ENCODE results near the gene PICALM.

PICALM gene

DNA sequence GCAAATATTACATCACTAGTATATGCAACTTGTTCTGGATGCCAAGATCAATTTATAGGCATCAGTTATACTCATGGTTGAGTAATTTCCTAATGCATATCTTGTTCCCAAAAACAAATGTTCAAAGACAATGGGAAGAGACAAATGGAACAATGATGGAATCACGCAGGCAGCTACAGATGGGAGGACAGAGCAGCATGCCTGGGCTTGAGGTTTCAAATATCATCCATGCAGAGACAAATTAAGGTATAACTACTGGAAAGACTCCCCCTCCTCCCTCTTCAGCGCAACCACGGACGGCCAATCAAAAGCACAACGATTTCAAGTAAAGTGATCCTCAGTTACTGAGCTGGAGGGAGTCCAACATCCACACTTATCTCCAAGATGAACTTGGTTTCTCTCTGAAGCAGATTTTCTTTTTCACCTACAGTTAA is 106.9 kb downstream of the PICALM start:
- no peak for TF ChIP-seq FOXM1 (IDR thresholded peaks at IDR 0.05; ENCODE audit: borderline replicate concordance, low read depth)
- TF ChIP-seq TEAD4 (IDR thresholded peaks at IDR 0.05), result no peak
- no peak for TF ChIP-seq CREB1 (IDR thresholded peaks at IDR 0.05; ENCODE audit: low read depth)
- no peak for TF ChIP-seq NFIC (IDR thresholded peaks at IDR 0.05)
- TF ChIP-seq CEBPB (IDR thresholded peaks at IDR 0.05), result no peak
- TF ChIP-seq YY1 (IDR thresholded peaks at IDR 0.05; ENCODE audit: low read depth), result no peak
- TF ChIP-seq RAD21 (IDR thresholded peaks at IDR 0.05; ENCODE audit: low read depth), result no peak

DNA sequence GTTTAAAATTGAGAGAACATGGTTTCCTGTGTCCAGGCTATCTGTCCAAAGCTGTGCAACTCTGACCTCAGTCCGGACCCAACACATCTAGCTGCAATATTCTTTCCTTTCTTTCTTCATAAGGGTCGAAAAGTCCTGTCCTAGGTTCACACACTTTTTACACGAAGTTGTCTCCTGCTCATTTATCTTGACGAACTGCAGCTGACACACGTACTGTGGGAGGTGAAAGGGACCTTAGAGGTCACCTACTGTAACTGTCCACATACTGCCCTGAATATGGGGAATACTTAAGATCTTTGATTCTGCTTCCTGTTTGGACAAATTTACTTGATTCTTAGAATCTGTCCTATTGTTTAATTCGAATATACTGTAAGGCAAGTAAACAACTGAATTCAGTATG is 107.8 kb downstream of the PICALM start:
- TF ChIP-seq RAD21 (IDR thresholded peaks at IDR 0.05; ENCODE audit: low read depth), result no peak
- no peak for TF ChIP-seq TEAD4 (IDR thresholded peaks at IDR 0.05)
- TF ChIP-seq FOXM1 (IDR thresholded peaks at IDR 0.05; ENCODE audit: borderline replicate concordance, low read depth), result no peak
- TF ChIP-seq, protein P1, sequence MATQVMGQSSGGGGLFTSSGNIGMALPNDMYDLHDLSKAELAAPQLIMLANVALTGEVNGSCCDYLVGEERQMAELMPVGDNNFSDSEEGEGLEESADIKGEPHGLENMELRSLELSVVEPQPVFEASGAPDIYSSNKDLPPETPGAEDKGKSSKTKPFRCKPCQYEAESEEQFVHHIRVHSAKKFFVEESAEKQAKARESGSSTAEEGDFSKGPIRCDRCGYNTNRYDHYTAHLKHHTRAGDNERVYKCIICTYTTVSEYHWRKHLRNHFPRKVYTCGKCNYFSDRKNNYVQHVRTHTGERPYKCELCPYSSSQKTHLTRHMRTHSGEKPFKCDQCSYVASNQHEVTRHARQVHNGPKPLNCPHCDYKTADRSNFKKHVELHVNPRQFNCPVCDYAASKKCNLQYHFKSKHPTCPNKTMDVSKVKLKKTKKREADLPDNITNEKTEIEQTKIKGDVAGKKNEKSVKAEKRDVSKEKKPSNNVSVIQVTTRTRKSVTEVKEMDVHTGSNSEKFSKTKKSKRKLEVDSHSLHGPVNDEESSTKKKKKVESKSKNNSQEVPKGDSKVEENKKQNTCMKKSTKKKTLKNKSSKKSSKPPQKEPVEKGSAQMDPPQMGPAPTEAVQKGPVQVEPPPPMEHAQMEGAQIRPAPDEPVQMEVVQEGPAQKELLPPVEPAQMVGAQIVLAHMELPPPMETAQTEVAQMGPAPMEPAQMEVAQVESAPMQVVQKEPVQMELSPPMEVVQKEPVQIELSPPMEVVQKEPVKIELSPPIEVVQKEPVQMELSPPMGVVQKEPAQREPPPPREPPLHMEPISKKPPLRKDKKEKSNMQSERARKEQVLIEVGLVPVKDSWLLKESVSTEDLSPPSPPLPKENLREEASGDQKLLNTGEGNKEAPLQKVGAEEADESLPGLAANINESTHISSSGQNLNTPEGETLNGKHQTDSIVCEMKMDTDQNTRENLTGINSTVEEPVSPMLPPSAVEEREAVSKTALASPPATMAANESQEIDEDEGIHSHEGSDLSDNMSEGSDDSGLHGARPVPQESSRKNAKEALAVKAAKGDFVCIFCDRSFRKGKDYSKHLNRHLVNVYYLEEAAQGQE (IDR thresholded peaks at IDR 0.05; ENCODE audit: low read depth), result no peak
- TF ChIP-seq EP300 (IDR thresholded peaks at IDR 0.05; ENCODE audit: borderline replicate concordance), result no peak
- TF ChIP-seq NFIC (IDR thresholded peaks at IDR 0.05), result no peak
- no peak for TF ChIP-seq EGR1 (IDR thresholded peaks at IDR 0.05)
- TF ChIP-seq ZBTB7A (IDR thresholded peaks at IDR 0.05; ENCODE audit: low read depth), result no peak
- TF ChIP-seq, protein P2, sequence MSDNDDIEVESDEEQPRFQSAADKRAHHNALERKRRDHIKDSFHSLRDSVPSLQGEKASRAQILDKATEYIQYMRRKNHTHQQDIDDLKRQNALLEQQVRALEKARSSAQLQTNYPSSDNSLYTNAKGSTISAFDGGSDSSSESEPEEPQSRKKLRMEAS (IDR thresholded peaks at IDR 0.05), result no peak
- TF ChIP-seq TCF12 (IDR thresholded peaks at IDR 0.05; ENCODE audit: low read depth), result no peak
- no peak for TF ChIP-seq YY1 (IDR thresholded peaks at IDR 0.05; ENCODE audit: low read depth)
- TF ChIP-seq TAF1 (IDR thresholded peaks at IDR 0.05; ENCODE audit: low read depth), result no peak
- no peak for TF ChIP-seq CEBPB (IDR thresholded peaks at IDR 0.05)
- no peak for TF ChIP-seq CREB1 (IDR thresholded peaks at IDR 0.05; ENCODE audit: low read depth)
- TF ChIP-seq, protein P3, sequence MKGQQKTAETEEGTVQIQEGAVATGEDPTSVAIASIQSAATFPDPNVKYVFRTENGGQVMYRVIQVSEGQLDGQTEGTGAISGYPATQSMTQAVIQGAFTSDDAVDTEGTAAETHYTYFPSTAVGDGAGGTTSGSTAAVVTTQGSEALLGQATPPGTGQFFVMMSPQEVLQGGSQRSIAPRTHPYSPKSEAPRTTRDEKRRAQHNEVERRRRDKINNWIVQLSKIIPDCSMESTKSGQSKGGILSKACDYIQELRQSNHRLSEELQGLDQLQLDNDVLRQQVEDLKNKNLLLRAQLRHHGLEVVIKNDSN (IDR thresholded peaks at IDR 0.05), result no peak

DNA sequence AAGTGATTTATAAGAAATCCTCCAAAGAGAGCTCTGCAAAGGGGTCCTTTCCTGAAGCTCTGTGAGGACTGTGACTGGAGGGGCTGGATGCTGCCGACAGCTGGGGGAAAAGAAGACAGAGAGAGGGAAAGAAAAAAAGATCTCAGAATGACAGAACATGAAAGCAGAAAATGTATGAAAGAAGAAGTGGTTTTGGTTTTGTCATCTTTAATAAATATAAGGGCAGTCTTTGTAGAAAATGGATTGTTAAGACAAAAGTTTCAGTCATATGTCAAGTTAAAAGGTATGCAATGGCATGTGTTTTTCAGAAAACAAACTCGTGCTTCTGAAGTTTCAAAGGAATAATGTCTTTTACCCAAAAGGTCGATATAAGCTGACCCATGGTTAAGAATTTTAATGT is 108.2 kb downstream of the PICALM start:
- TF ChIP-seq TAF1 (IDR thresholded peaks at IDR 0.05; ENCODE audit: low read depth) (no peak), ZBTB7A (IDR thresholded peaks at IDR 0.05; ENCODE audit: low read depth) (no peak), CEBPB (IDR thresholded peaks at IDR 0.05) (no peak), EGR1 (IDR thresholded peaks at IDR 0.05) (no peak), FOXM1 (IDR thresholded peaks at IDR 0.05; ENCODE audit: borderline replicate concordance, low read depth) (no peak), EP300 (IDR thresholded peaks at IDR 0.05; ENCODE audit: borderline replicate concordance) (no peak), TEAD4 (IDR thresholded peaks at IDR 0.05) (no peak), TCF12 (IDR thresholded peaks at IDR 0.05; ENCODE audit: low read depth) (no peak), YY1 (IDR thresholded peaks at IDR 0.05; ENCODE audit: low read depth) (no peak), CREB1 (IDR thresholded peaks at IDR 0.05; ENCODE audit: low read depth) (no peak), NFIC (IDR thresholded peaks at IDR 0.05) (no peak)
- TF ChIP-seq, protein P2 (IDR thresholded peaks at IDR 0.05), result no peak
- TF ChIP-seq, protein P1 (IDR thresholded peaks at IDR 0.05; ENCODE audit: low read depth), result no peak
- TF ChIP-seq, protein P3 (IDR thresholded peaks at IDR 0.05), result no peak

DNA sequence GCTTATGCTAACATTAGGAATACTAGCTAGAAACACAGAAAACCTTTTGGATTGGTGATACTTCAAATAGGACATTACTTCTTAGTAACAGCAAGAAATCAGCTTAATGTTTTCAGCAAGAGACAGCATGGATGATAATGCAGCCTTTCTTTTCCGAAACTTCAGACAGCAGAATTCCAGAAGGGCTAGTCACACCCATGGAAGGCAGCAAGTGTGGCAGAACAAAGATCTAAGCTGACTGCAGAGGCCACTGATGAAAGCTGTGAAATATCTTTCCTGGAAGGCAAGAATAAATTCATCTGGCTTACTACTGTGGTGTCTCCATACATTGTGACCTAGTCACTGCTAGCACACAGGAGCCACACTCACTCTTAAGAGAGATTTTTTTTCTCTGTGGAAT is 113.4 kb downstream of the PICALM start:
- TF ChIP-seq YY1 (IDR thresholded peaks at IDR 0.05; ENCODE audit: low read depth) (no peak), NFIC (IDR thresholded peaks at IDR 0.05) (no peak), EGR1 (IDR thresholded peaks at IDR 0.05) (no peak), TAF1 (IDR thresholded peaks at IDR 0.05; ENCODE audit: low read depth) (no peak), CREB1 (IDR thresholded peaks at IDR 0.05; ENCODE audit: low read depth) (no peak), RAD21 (IDR thresholded peaks at IDR 0.05; ENCODE audit: low read depth) (no peak), TEAD4 (IDR thresholded peaks at IDR 0.05) (no peak), TCF12 (IDR thresholded peaks at IDR 0.05; ENCODE audit: low read depth) (no peak), ZBTB7A (IDR thresholded peaks at IDR 0.05; ENCODE audit: low read depth) (no peak), EP300 (IDR thresholded peaks at IDR 0.05; ENCODE audit: borderline replicate concordance) (no peak), FOXM1 (IDR thresholded peaks at IDR 0.05; ENCODE audit: borderline replicate concordance, low read depth) (no peak), CEBPB (IDR thresholded peaks at IDR 0.05) (no peak)
- TF ChIP-seq, protein P1 (IDR thresholded peaks at IDR 0.05; ENCODE audit: low read depth), result no peak
- TF ChIP-seq, protein P3 (IDR thresholded peaks at IDR 0.05), result no peak
- TF ChIP-seq, protein P2 (IDR thresholded peaks at IDR 0.05), result no peak
